Neutrophil (primary cell): ENCODE results near the gene PANK1.

ENCODE experiments used
- H3K27ac ChIP-seq: fragments of 200-600 bp; sonication (generic); 2 replicates; pipeline ENCODE4 v1.5.1; 2016; ENCODE audit warnings: mild to moderate bottlenecking, moderate library complexity
- H3K27me3 ChIP-seq: fragments of 200-600 bp; sonication (generic); 2 replicates; pipeline ENCODE4 v1.6.0; 2016; ENCODE audit warnings: mild to moderate bottlenecking
- H3K36me3 ChIP-seq: fragments of 200-600 bp; sonication (generic); 2 replicates; pipeline ENCODE4 v1.5.1; 2017
- H3K4me1 ChIP-seq, 2 experiments: fragments of 200-600 bp in 1 of 2; sonication (generic) in 1 of 2; 1 replicate in 1 of 2; 2 replicates in 1 of 2; pipeline versions ENCODE4 v1.5.1 to v1.6.1; 2013 to 2016; ENCODE audit warnings: low read depth in 1 of 2, low read length in 1 of 2, mild to moderate bottlenecking in 1 of 2, moderate library complexity in 1 of 2; ENCODE audit not compliant: control insufficient read depth in 1 of 2, insufficient read depth in 1 of 2
- H3K4me3 ChIP-seq, 2 experiments: fragments of 200-600 bp in 1 of 2; sonication (generic) in 1 of 2; 1 replicate in 1 of 2; 2 replicates in 1 of 2; pipeline ENCODE4 v1.5.1; 2013 to 2016; ENCODE audit warnings: low read depth in 1 of 2, low read length in 1 of 2, mild to moderate bottlenecking in 1 of 2, moderate library complexity in 1 of 2
- H3K9me3 ChIP-seq: fragments of 200-600 bp; sonication (generic); 2 replicates; pipeline ENCODE4 v1.5.1; 2016
- TF ChIP-seq, protein P1 (sequence below): fragments of 200-600 bp; sonication (generic); IDR thresholded peaks from 2 replicates; pipeline ENCODE4 v1.5.1; 2016; ENCODE audit warnings: antibody characterized with exemption

Gene PANK1

DNA sequence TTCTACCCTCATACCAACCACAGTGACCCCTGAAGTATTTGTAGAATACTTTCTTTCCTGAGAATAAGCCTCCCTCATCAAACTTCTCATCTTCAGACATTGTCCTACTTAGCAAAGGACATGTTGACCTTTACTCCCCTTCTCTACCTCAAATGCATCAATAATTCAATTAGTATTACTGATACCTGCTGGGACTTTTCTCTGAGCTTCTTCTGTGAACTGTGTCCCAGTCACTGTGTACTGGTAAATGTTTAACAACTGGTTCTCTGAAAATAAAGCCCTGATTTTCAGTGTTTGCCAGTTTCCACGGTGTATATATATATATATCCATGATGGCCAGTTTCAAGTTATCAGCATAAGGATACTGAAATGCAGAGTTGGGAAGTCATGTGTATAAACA, 12.2 kb downstream of the PANK1 start:
- TF ChIP-seq, protein P1, sequence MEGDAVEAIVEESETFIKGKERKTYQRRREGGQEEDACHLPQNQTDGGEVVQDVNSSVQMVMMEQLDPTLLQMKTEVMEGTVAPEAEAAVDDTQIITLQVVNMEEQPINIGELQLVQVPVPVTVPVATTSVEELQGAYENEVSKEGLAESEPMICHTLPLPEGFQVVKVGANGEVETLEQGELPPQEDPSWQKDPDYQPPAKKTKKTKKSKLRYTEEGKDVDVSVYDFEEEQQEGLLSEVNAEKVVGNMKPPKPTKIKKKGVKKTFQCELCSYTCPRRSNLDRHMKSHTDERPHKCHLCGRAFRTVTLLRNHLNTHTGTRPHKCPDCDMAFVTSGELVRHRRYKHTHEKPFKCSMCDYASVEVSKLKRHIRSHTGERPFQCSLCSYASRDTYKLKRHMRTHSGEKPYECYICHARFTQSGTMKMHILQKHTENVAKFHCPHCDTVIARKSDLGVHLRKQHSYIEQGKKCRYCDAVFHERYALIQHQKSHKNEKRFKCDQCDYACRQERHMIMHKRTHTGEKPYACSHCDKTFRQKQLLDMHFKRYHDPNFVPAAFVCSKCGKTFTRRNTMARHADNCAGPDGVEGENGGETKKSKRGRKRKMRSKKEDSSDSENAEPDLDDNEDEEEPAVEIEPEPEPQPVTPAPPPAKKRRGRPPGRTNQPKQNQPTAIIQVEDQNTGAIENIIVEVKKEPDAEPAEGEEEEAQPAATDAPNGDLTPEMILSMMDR, result no peak
- Histone ChIP-seq H3K4me3 (no peak overlapping the region), H3K27me3 (no peaks in the 10 kb centered on the region), H3K27ac (no peak overlapping the region), H3K4me1 (peaks cover 0 to 3% of the 10 kb centered on the region in 2 experiments), H3K36me3 (no peaks in the 10 kb centered on the region), H3K9me3 (no peaks in the 10 kb centered on the region)

DNA sequence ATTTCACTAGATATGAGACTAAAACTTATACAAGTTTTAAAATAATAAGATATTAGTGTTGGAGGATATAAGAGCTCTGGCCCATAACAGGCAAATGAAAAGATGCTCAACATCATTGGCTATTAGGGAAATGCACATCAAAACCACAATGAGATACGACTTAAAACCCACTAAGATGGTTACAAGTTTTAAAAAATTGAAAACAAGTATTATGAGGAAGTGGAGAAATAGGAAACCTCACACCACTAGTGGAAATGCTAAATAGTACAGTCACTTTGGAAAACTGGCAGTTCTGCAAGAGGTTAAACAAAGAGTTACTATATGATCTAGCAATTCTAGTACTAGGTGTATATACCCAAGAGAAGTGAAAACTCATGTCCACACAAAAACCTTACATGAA, 17.2 kb downstream of the PANK1 start:
- H3K4me1 ChIP-seq, result no peaks in the 10 kb centered on the region
- H3K36me3 ChIP-seq, result no peaks in the 10 kb centered on the region
- no peak overlapping the region for H3K4me3 ChIP-seq
- no peaks in the 10 kb centered on the region for H3K9me3 ChIP-seq
- TF ChIP-seq, protein P1, result no peak
- H3K27ac ChIP-seq, result no peak overlapping the region
- no peaks in the 10 kb centered on the region for H3K27me3 ChIP-seq

DNA sequence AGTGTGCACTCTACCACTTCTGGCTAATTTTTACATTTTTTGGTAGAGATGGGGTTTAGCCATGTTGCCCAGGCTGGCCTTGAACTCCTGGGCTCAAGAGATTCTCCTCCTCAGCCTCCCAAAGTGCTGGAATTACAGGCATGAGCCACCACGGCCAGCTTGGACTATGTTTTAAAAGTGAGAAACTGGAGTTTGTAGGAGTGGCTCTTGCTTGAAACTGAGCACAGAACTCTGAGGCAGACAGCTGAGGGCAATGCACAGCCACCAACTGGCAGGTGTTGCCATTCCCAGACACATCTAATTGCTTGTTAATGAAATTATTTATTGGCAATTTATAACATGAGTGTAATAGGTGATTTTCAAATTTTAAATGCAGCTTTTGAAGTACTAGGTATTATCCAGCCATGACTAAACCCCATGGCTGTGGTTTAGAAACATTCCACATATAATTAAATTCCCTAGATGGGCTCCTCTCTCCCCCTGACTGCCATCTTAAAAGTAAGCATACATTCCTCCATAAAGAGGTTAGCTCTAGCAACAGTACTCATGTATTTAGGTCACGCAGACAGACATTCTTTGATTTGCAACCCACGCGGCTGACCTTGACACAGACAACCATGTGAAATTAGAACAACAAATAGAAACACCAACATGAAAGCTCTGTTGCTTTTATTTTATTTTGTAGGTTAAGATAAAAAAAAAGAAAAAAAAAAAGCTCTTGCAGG, 19.8 kb downstream of the PANK1 start:
- H3K27ac ChIP-seq, result no peak overlapping the region
- no peak overlapping the region for H3K4me3 ChIP-seq
- H3K27me3 ChIP-seq, result no peaks in the 10 kb centered on the region
- peaks cover 9% of the 10 kb centered on the region for H3K9me3 ChIP-seq
- TF ChIP-seq, protein P1, result no peak
- no peaks in the 10 kb centered on the region for H3K36me3 ChIP-seq
- no peaks in the 10 kb centered on the region for H3K4me1 ChIP-seq

DNA sequence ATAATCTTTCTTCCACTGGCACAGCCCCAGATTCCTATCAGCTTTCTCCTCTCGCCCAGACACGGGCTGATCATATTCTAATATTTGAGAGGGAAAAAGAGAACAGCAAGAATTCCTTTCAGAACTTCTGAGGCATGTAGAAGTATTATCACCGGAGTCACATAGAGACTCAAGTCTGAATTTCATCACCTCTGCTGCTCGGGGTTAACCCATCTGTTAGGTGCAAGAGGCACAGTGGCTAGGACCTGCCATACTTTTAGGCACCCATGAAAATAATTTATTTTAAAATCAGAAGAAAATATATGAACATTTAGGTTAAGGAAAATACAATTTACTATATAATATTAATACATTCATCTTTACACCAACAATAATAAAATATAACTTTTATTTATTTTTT, 21.0 kb downstream of the PANK1 start:
- Histone ChIP-seq H3K36me3 (no peaks in the 10 kb centered on the region), H3K9me3 (peaks cover 13% of the 10 kb centered on the region)

DNA sequence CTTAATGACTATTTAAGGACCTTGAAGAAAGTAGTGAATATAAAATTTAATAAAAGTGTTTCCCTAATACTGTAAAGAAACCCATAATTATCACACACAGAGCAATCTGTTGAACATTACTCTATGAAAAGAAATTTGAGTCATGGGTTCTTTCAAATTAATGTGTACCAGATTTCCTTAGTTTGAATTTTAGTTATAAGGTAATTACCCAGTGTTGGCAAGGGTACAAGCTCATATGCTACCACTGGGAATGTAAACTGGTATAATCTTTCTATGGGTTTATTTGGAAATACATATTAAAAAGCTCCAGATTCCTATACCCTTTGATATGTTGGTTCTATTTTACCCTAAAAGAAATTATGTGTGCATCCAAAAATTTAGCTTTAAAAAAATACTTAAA, 22.9 kb downstream of the PANK1 start:
- TF ChIP-seq, protein P1, result no peak
- no peak overlapping the region for H3K27ac ChIP-seq
- no peaks in the 10 kb centered on the region for H3K4me1 ChIP-seq
- H3K4me3 ChIP-seq, result no peak overlapping the region
- H3K9me3 ChIP-seq, result peaks cover 13% of the 10 kb centered on the region
- H3K27me3 ChIP-seq, result no peaks in the 10 kb centered on the region
- no peaks in the 10 kb centered on the region for H3K36me3 ChIP-seq

More for the DNA sequence above, 21.0 kb downstream of the PANK1 start:
- Histone ChIP-seq H3K4me1 (no peaks in the 10 kb centered on the region), H3K27me3 (no peaks in the 10 kb centered on the region), H3K27ac (no peak overlapping the region), H3K4me3 (no peak overlapping the region)
- TF ChIP-seq, protein P1, result no peak
